AG04450 (cell line): Measurements from ENCODE around the gene PPM1F. TPM values are rescaled to one million over a fixed set of nuclear protein-coding genes. Genes with fewer than 3 reads are reported as not detected.

ENCODE experiments used
- CTCF ChIA-PET: fragments of 300-600, 350-600 bp; formaldehyde crosslinking; extraction: SDS; loops from one replicate; lab custom pipeline; 2022; ENCODE audit warnings: antibody characterized with exemption, inconsistent platforms; lab: Charles Lee
- POLR2A ChIA-PET: fragments of 350-600 bp; formaldehyde crosslinking; extraction: SDS; loops from one replicate; lab custom pipeline; 2021; ENCODE audit warnings: antibody characterized with exemption, inconsistent platforms; lab: Yijun Ruan, JAX
- DNase-seq: peaks from one replicate; pipeline ENCODE4 v3.0.0-alpha.2; 2011; ENCODE audit warnings: low read depth, low spot score
- H3K27ac ChIP-seq: one replicate; pipeline ENCODE4 v1.5.1; 2012; ENCODE audit warnings: low read depth, low read length, control low read depth
- H3K27me3 ChIP-seq: one replicate; pipeline ENCODE4 v1.6.0; 2012; ENCODE audit warnings: low read length; ENCODE audit not compliant: control insufficient read depth, insufficient read depth
- H3K4me3 ChIP-seq: 2 replicates; pipeline ENCODE4 v1.5.1; 2011; ENCODE audit warnings: mild to moderate bottlenecking, low read depth, low read length, control low read depth
- H3K9me3 ChIP-seq: 2 replicates; pipeline ENCODE4 v1.5.1; 2012; ENCODE audit warnings: low read length; ENCODE audit not compliant: control insufficient read depth, insufficient read depth
- polyA plus RNA-seq: library from polyadenylated mRNA; depleted of rRNA; stranded (reverse); fragments of >200 nt; gene quantifications from 2 replicates; pipeline ENCODE4 v1.2.3, GENCODE V29; 2011
- TF ChIP-seq, protein P1 (sequence below): IDR thresholded peaks from 2 replicates; pipeline ENCODE4 v1.5.1; 2011; ENCODE audit warnings: low read depth, low read length, control low read depth, inconsistent platforms

The PPM1F gene
- polyA plus RNA-seq, 1 experiment, result 17.7 TPM

DNA sequence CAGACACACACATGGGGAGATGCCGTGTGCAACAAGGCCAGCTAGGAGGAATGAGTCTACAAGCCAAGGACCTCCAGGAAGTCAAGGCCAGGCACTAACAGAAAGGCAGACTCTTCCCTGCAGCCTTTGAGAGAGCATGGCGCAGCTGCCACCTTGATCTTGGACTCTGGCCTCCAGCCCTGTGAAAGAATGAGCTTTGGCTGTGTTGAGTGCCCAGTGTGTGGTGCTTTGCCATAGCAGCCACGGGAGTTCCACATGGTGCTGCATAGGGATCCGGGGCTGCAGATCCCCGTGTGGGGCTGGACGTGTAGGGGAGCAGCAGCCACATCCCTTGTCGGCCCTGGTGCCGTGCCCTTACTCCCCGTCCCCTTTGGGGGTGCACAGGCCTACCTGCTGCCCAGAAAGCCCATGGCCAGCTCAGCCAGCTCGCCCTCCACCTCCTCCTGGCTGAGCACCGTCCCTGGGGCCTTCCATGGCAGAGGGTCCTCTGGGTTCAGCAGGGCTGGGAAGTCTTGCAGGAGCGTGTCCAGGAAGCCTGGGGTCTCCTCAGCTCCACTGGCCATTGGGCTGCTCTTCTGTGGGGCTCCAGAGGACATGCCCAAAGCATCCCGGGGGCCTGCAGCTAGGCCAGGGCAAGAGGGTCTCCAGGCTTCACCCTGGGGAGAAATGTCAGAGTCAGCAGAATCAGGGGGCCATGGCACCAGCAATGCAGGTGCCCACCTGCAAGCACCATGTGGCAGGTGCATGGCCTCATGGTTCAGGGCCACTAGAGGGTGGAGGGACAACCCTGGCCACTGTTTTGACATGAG lies 7.0 kb downstream of the PPM1F start:
- DNase-seq, result no peak

DNA sequence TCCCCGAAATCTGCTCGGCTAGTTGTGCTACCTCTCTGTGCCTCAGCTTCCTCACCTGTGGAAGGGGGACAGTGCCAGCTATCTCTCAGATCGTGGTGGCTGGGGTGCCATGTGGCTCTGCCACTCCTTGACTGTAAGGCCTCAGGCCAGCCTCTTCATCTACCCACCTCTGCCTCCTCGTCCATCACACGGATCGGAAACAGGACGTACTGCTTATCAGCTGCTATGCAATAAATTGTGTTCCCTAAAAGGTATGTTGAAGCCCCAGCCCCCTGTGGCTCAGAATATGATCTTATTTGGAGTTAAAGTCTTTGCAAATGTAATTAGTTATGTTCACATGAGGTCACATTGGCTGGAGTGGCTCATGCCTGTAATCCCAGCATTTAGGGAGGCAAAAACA lies 7.8 kb downstream of the PPM1F start:
- H3K9me3 ChIP-seq, result no peaks in the 10 kb centered on the region; the same call in 1 of the 2 replicates
- no peak overlapping the region for H3K4me3 ChIP-seq
- no peaks in the 10 kb centered on the region for H3K27me3 ChIP-seq
- ChIA-PET POLR2A (no interaction called here), CTCF (interaction anchor here (0.9 to 1.0 kb wide), 2 partner anchors 8 to 9 kb away, joined by 3 read pairs; partner anchors contain the start of gene PPM1F)
- TF ChIP-seq, protein P1, sequence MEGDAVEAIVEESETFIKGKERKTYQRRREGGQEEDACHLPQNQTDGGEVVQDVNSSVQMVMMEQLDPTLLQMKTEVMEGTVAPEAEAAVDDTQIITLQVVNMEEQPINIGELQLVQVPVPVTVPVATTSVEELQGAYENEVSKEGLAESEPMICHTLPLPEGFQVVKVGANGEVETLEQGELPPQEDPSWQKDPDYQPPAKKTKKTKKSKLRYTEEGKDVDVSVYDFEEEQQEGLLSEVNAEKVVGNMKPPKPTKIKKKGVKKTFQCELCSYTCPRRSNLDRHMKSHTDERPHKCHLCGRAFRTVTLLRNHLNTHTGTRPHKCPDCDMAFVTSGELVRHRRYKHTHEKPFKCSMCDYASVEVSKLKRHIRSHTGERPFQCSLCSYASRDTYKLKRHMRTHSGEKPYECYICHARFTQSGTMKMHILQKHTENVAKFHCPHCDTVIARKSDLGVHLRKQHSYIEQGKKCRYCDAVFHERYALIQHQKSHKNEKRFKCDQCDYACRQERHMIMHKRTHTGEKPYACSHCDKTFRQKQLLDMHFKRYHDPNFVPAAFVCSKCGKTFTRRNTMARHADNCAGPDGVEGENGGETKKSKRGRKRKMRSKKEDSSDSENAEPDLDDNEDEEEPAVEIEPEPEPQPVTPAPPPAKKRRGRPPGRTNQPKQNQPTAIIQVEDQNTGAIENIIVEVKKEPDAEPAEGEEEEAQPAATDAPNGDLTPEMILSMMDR, result no peak
- DNase-seq, result no peak
- H3K27ac ChIP-seq, result no peak overlapping the region

More for the DNA sequence above, 7.0 kb downstream of the PPM1F start:
- ChIA-PET POLR2A (interaction anchor here (0.6 kb wide), 1 partner anchor 220 kb away, joined by 3 read pairs; no protein-coding TSS in a partner anchor), CTCF (no interaction called here)
- Histone ChIP-seq H3K4me3 (no peak overlapping the region), H3K9me3 (no peaks in the 10 kb centered on the region; the same call in 1 of the 2 replicates), H3K27me3 (no peaks in the 10 kb centered on the region), H3K27ac (no peak overlapping the region)
- TF ChIP-seq, protein P1, result no peak

DNA sequence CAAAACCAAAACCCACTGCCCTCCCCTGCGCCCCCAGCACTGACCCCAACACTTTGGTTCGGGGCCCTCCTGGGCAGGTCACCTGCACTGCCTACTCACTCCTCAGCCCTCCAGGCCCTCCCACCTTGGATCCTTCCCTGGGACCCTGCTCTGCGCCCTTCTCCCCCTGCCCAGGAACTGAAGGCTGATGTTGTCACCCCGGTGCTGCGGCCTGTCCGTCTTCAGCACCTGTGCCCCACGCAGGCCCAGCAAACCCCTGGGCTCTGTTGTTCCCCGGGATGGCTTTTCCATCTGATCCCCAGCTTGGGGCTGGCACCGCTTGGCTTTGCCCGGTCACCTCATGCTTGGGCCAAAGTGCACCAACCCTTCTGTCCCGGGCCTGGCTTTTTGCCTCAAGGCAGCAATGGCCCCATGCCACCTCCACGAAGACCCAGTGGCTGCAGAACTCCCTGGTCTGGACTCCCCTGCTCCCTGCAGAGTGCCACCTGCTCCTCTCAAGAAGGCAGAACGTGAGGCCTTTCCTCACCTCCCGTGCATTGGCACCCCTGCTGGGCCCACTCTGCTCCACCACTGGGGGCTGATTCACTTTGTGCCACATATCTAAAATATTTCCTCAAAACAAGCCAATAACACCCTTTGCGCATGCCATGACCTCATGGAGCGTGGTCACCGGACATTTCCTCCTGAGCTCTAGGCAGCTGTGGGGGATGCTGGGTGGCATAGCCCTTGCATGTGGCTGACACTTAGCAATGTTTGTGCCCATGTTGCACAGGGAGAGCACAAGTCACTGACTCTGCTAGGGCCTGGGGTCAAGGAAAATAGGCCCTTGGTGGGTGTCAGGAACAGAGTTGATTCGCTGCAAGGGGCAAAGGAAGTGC lies 8.8 kb downstream of the PPM1F start:
- no peak overlapping the region for H3K27ac ChIP-seq
- no peak for DNase-seq
- H3K9me3 ChIP-seq, result no peaks in the 10 kb centered on the region; the same call in 1 of the 2 replicates
- H3K27me3 ChIP-seq, result no peaks in the 10 kb centered on the region
- TF ChIP-seq, protein P1, result no peak
- ChIA-PET CTCF (interaction anchor here (0.9 to 1.0 kb wide), 2 partner anchors 9 to 10 kb away, joined by 3 read pairs; partner anchors contain the start of gene PPM1F), POLR2A (interaction anchor here (1.4 kb wide), 1 partner anchor 183 kb away, joined by 4 read pairs; no protein-coding TSS in a partner anchor)
- H3K4me3 ChIP-seq, result no peak overlapping the region

DNA sequence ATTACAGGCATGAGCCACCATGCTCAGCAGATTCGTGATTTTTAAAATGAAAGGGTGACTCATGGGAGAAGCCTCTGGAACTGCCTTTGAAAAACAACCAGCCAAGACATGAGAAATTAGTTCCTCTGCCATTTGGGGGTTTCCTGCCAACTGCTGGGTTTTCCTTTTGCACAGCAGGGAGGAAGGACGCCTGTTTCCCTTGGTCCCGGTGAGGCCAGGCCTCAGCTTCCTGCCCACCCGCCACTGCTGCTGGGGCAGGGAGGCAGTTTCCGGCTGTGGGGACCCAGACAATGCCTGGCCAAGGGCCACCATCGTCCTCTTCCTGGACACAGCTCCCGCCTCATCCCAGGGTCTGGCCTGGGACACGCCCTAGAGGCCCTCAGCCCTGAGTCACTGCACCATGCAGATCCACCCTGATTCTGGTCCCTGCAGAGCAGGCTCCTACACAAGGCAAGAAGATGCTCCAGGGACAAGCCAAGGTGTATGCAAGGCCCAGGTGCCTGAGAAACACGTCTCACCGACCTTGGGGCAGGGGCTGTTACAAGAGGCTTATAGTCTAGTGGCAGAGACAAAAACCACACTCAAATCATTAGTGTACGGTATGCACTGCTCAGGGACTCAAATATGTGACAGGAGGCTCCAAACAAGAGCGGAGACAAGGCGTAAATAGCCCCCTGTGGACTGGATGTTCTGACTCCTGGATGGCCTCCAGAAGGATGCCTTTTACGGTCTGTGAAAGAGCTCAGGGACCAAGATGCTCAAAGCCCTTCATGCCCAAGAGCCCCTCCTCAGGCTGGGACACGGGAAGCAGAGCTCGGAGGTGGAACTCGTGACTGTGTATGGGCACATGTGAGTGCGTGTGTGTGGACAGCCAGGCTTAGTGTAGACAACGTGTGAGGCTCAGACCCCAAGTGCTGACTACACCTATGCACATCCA lies 10.0 kb downstream of the PPM1F start:
- ChIA-PET POLR2A (interaction anchor here (0.7 to 1.4 kb wide), 2 partner anchors 20 to 182 kb away, joined by 4 to 5 read pairs; no protein-coding TSS in a partner anchor), CTCF (interaction anchor here (1.8 kb wide), 1 partner anchor 10 kb away, joined by 13 read pairs; the partner anchor contains the start of gene PPM1F)
- no peaks in the 10 kb centered on the region; the same call in 1 of the 2 replicates for H3K9me3 ChIP-seq
- peak overlapping the region; percentile 31; the same call in 1 of the 2 replicates for H3K4me3 ChIP-seq
- H3K27ac ChIP-seq, result peak overlapping the region; percentile 95
- DNase-seq, result peak; percentile 39
- TF ChIP-seq, protein P1, result no peak
- H3K27me3 ChIP-seq, result no peaks in the 10 kb centered on the region
